CD4-positive, alpha-beta T cell treated with Interleukin-15 for 4 hours (primary cell): Measurements from ENCODE around the gene KIFAP3.
A peak's percentile ranks its signal among the peaks of the same experiment; 100 is the strongest.

Experiments
- DNase-seq: peaks from one replicate; pipeline ENCODE4 v3.0.0-alpha.2; 2020; ENCODE audit warnings: low spot score

Gene KIFAP3

DNA sequence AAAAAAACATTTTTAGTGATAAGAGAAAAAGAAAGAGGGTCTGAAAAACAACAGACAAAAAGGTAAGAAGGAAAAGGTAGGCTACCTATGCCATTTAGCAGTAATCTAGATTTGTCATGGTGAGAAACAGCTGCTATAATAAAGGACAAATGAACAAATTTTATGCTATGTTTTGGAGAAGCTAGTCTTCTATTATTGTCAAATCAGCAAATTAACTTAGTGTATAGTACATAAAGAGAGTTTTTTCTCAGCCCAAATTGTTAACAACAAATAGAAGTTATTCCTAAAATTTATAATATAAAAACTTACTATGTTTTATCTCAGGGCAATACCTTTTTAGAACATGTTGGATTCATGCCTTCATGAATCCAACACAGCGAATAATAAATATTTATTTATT lies 88.7 kb downstream of the KIFAP3 start:
- DNase-seq: no peak

DNA sequence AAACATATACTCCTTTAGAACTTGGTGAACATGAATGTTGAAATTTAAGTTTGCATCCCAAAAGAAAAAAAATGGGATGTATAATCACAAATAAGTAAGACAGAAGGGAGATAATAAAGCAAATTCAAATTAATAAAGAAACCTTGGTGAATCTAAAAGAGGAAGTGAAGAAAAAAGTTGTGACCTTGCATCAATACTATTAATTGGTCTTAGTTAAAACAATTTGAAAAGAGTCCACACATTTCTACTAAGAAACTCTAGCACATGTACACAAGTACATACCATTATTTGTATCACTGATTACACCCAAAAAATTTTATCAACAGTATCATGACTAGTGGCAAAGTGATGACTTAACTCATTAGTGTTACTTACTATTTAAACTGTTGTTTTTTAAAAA lies 100.4 kb downstream of the KIFAP3 start:
- no peak for DNase-seq

DNA sequence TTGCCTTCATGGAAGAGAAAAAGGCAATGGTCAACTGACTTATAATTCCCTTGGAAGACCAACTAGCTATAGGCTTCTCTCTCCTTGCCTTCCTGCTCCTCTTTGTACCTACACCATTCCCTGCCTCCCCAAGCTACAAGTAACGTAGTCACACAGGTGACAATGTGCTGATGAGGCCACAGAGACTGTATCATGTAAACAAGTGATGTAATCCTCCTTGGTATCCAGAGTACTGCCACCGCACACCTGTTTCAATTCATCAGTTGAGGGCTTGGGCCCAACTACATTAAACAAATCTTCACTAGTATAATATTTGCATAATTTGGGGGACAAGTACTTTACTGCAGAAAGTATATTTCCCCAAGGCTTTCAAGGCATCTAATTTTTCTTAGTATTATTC lies 104.4 kb downstream of the KIFAP3 start:
- DNase-seq: no peak

- no peak for DNase-seq
Measured at GRCh38 chr1:169968174-169968573, 106.3 kb downstream of the KIFAP3 start.

DNA sequence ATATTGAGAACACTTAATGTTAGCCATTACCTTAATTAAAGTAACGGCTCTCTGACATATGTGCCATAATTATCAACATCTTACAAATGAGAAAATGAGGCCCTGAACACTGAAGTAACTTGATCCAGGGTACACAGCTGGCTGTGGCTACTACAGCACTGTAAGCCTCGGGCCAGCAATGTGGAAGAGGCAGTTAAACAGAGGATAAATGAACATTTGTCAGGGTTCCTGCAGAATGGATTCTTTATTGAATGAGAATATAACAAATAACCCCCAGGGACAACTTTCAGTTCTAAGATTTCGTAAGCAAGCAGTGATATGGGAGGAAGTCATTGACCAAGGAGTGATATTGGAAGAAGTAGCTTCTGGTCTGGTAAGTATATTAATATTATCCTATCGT lies 110.3 kb downstream of the KIFAP3 start:
- no peak for DNase-seq

GRCh38 chr1:169959686-169960085 lies 114.8 kb downstream of the KIFAP3 start:
- DNase-seq: no peak

- no peak for DNase-seq
Measured at GRCh38 chr1:169958987-169959386, 115.5 kb downstream of the KIFAP3 start.

- DNase-seq: no peak
Measured at GRCh38 chr1:169957884-169958283, 116.6 kb downstream of the KIFAP3 start.

GRCh38 chr1:169951108-169951507 lies 123.4 kb downstream of the KIFAP3 start:
- DNase-seq: no peak

DNA sequence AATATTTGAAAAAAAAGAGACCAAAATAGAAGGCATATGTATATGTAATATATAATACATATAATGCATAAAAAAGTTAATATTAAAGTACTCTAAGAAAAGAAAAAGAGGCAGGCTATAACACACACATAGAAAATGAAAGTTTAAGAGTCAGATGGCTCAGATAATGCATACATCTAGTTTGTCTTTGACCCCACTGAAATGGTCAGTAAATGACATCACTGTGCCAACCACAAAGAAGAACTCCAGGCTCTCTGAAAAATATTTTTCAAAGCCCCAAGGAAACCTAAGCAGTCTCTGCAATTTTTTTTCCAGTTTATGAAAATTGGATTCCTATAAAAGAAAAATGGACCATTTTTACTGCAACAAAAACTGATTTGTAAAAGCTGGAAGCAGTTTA lies 125.4 kb downstream of the KIFAP3 start:
- no peak for DNase-seq

DNA sequence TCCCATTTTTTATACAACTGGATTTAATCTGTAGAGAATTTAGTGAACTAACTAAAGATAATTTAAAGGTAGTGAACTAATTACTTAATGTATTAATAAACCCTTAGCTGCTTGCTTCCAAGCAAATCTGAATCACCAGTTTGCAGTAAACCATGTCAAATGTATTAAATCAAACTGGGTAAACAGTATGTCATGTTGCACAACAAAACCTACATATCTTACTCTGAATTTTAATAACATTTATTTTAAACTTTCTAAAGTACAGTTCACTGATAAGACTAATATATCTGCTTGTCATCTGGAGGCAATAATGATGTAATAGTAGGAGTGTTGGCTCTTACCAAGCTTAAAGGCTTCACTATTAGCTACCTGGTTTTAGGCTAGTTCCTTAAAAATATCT lies 128.3 kb downstream of the KIFAP3 start:
- DNase-seq: no peak

DNA sequence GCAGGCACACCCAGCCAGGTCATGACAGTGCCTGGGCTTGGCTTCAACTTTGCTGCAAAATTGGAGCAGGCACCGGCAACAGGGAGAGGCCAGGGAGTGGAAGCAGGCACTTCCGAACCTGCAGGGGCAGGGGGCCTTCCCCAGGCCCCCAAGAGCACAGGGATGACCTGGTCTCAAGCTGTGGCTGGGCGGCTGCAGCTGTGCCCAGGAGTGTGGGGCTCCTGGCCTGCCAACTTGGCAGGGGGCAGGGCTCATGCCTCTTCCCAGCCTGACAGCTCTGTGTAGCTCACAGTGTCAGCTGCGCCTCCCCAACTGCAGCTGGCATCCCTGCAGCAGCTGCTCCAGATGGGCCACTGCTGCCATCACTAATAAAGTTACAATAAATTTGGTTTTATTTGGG lies 129.3 kb downstream of the KIFAP3 start:
- DNase-seq: no peak

DNA sequence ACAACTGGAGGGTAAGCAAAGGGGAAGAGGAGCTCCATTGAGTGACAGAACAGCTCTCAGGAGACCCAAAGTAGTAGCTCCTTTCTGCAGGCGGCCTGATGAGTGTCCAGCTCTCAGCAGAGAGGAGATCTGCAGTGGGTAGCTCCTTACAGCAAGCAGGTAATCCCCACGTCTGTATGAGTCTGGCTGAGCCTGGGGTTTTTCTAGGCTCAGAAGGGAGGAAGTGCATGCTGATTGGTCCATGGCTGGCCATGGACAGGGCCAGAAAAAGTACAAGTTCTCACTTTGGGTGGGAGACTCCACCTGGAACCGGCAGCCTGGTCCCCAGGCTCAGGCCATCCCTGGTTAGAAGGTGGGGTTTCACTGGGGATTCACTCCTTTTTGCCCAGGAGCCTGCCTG lies 129.9 kb downstream of the KIFAP3 start:
- DNase-seq: no peak

DNA sequence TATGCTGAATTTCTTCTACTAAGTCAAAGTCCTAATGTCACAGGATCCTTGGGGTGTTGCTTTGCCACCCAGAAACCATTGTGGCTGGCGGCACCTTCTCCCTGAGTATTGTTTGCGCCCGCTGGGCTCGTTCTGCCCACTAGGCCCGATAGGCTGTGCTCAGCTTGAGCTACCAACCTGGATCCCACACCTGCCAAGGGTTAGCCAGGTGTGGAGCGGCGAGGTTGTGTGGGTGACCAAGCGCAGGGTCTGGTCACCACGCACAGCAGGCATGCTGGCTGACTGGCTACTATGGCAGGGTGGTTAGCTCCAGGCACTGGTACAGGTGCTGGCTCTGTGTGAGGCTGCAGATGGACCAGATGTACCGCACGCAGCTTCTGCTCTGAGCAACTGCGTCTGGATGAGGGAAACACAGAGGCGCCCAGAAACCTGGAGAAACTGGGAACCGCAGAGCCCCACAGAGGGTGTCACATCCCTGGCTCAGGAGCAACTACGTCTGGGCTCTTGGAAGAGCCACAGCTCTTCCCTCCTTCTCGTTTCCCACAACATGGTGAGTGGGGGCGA lies 130.4 kb downstream of the KIFAP3 start:
- no peak for DNase-seq

GRCh38 chr1:169941982-169942830 lies 132.3 kb downstream of the KIFAP3 start:
- DNase-seq: no peak

DNA sequence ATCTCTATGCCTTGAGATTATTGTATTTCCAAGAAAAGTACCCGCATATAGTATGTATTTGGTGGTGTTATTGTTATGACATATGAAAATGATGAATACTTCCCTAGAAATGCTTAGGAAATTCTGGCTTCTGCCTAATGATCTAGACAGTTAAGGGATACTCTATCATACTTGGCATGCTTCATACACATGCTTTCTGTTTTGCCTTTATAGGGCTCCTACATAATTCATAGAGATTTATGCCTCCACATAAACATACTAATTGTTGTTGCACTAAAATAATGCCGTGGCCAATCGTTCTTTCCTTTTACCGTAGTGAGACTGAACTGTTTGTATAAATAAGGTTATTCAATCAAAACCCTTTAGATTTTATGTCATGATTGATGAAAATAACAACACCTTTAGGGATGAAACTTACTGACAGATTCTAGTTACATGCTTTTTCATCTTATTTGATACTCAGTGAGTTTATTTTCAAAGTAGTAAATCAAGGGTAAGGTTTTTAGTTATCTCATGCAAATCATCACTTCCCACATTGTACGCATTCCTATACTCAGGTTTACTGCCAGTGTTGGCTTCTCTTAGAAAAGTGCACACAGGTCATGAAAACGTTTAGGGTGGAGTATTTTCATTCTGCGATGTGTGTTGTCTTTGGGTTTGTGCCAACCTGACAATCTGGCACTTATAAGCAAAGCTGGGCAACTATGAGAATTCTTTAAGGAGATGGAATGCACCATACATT lies 140.3 kb downstream of the KIFAP3 start:
- DNase-seq: no peak

GRCh38 chr1:169931795-169932231 lies 142.7 kb downstream of the KIFAP3 start:
- DNase-seq: no peak

DNA sequence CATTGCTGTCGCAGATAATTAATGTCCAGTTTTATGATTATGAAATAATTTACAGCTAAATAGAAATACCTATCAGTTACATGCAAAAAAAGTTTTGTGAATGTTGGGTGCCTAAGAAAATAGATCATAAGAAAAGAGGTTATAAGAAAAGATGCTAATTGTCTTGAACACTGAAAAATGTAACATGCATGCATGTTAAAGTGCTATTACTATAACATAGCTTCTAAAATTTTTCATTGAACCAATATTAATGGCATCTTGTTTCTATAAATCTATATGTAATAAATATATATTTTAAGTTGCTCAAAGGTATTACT lies 145.3 kb downstream of the KIFAP3 start:
- DNase-seq: no peak

DNA sequence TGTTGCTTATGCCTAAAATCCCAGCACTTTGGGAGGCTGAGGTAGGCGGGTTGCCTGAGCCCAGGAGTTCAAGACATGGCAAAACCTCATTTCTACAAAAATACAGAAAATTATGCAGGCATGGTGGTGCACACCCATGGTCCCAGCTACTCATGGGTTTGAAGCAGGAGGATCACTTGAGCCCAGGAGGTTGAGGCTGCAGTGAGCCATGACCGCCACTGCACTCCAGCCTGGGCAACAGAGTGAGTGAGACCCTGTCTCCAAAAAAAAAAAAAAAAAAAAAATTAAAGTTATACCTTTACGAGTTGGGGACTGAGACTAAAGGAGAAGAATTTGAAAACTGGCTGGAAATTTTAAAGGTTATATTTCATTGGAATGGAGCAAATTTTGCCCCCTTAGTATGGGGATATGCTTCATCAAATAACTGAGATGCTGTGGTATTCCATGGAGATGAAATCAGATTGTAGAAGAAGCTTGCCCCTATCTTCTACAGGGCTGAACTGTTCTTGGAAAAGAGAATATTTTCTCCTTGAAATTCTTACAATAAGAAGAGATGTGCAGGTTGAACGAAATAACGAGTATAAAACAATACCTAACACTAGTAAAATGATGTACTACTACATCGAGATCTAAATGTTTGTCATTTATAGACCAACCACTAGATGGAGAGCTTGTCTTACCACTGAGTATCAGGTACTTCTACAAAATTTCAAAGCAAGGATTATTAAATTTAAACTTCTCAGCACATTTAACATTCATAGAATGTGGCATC lies 145.9 kb downstream of the KIFAP3 start:
- DNase-seq: peak; percentile 48

GRCh38 chr1:169925505-169926482 lies 148.7 kb downstream of the KIFAP3 start:
- DNase-seq: no peak

DNA sequence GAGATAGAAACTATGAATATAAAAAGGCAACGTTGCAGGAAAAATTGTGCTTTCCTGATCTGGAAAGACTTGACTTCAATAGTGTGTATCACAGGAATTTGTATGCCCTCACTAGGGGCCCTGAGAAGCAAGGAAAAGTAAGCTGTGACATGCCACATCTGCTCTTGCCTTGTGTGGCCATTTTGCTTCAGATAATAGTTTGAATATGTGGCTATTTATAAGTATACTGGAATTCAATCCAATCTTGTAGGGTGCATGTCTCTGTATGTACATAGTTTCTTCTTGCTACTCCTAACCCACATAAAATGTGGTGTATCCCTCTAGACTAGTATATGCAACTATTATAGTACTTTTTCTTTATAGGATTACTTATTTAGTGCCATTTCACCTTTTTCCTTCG lies 149.7 kb downstream of the KIFAP3 start:
- no peak for DNase-seq
